Activated CD4-positive, alpha-beta T cell treated with anti-CD3 and anti-CD28 coated beads for 4 hours (primary cell): ENCODE data around the gene SLC12A4.
"Not testable (repeated sequence)": the region's sequence is repeated elsewhere in the genome, so short reads cannot be mapped to it uniquely, and the experiment has no call there.

Experiments used
- DNase-seq, 2 donors: peaks; one replicate each; pipeline ENCODE4 v3.0.0-alpha.2; 2020

SLC12A4 gene

GRCh38 chr16:67987460-67988160 lies 19.2 kb upstream of the SLC12A4 start:
- no peak for DNase-seq

DNA sequence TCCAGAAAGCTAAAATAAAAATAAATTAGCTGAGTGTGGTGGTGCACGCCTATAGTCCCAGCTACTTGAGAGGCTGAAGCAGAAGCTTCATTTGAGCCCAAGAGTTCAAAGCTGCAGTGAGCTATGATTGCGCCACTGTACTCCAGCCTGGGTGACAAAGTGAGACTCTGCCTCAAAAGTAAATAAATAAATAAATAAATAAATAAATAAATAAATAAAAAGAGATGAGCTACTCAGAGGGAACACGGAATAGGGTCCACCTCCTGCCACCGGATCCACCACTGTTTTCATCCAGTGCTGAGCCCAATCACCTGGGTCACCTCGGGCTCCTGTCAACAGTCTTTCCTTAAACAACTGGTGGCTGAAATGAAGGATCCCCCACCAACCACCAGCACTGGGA lies 18.5 kb upstream of the SLC12A4 start:
- no peak for DNase-seq

- DNase-seq: no peak
Observed at GRCh38 chr16:67982011-67982696, 13.7 kb upstream of the SLC12A4 start.

DNA sequence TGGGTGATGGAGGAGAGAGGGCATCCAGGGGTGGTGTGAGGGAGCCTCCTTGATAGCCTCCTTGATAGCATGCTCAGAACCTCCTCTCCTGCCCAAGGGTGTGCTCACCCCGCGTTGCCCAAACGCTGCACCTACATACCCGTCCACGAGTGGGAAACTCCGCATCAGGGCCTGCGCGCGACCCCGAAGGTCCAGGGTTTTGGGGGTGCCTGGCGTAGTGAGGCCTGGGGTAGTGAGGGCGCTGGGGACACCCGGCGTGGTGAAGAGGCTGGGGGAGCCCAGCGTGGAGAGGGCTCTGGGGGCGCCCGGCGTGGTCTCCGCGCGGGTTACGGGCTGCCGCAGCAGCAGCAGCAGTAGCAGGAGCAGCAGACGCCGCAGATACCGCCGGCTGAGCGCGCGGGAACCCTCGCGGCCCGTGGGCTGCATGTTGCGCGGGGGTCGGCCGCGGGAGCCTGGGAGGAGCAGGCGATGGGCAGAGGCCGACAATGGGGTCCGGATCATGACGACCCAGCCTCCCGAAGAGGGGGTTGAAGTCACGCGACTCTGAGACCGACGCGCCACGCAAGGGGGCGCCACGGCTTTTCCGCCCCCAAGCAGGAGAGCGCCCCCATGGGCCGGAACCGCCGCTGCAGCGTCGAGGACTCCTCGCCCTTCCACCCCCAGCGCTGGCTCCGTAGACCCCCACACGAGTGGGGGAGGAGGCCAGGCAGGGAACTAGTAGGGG lies 11.7 kb upstream of the SLC12A4 start, which contains the start of gene DPEP3:
DPEP3 (minus strand) TSS at position 545 of the 724 bp plus-strand sequence; CDS start at position 426, 119 bp downstream.
- no peak for DNase-seq

GRCh38 chr16:67977469-67978227 lies 9.2 kb upstream of the SLC12A4 start:
- DNase-seq: no peak

GRCh38 chr16:67977005-67977404 lies 8.6 kb upstream of the SLC12A4 start:
- DNase-seq: no peak

GRCh38 chr16:67976205-67976604 lies 7.8 kb upstream of the SLC12A4 start:
- no peak for DNase-seq

DNA sequence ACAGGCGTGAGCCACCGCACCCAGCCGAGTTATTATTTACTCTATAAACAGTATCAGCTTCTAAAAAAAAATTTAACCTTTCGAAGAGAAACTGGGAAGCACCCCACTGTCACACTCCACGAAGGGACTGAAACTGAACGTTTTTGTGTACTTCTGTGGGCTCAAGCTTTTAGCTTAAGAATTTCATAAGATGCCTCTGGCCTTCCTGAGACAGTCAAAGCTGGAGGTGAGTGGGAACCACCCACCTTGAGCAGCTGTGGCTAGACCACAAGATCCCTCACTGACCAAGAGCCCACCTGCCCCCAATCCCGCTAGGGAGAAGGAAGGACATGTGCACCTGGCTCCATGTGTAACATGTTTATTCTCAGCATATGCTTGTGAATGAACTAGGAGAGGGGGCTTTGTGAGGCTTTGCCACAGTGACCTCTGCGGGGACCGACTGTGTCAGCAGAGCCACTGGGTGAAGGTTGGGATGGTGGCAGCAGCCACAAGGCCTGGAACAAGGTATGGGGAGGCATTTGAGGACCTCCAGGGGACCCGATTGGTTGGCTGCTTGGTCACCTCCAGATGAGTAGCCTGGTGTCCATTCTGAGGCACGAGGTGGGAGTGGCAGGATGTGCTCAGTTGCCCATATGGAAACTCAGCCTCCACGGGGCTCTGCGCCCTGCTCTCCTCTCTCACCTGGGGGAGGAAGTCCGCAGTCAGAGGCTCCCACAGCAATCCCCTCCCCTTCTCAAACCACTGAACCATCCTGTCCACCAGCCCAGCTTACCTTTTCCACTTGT lies 7.1 kb upstream of the SLC12A4 start:
- DNase-seq: no peak

DNA sequence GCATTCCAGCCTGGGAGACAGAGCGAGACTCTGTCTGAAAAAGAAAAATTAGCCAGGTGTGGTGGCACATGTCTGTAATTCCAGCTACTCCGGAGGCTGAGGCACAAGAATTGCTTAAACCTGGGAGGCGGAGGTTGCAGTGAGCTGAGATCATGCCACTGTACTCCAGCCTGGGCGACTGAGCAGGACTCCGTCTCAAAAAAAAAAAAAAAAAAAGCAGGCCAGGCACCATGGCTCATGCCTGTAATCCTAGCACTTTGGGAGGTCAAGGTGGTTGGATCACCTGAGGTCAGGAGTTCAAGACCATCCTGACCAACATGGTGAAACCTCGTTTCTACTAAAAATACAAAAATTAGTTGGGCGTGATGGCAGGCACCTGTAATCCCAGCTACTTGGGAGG lies 3.8 kb upstream of the SLC12A4 start:
- DNase-seq: not testable (repeated sequence)

DNA sequence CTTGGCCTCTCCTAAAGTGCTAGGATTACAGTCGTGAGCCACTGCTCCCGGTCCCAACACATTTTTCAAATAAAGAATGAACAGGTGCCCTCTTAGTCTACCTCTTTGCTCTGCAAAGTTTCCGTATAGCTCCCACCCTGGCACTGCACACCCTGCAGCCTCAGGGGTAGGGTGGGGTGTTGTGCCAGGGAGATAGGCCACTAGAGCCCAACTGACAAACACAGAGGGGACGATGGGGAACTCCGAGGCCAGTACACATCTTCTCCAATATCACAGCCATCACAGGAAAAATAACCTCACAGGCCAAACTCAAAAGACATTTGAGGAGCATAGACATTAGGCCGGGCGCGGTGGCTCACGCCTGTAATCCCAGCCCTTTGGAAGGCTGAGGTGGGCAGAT lies 2.7 kb upstream of the SLC12A4 start:
- no peak for DNase-seq

GRCh38 chr16:67969254-67970039 lies 1.0 kb upstream of the SLC12A4 start:
- DNase-seq: no peak

GRCh38 chr16:67967958-67968399 lies 458 bp downstream of the SLC12A4 start:
- DNase-seq: peak in 1 of 2 donors; percentile 21

DNA sequence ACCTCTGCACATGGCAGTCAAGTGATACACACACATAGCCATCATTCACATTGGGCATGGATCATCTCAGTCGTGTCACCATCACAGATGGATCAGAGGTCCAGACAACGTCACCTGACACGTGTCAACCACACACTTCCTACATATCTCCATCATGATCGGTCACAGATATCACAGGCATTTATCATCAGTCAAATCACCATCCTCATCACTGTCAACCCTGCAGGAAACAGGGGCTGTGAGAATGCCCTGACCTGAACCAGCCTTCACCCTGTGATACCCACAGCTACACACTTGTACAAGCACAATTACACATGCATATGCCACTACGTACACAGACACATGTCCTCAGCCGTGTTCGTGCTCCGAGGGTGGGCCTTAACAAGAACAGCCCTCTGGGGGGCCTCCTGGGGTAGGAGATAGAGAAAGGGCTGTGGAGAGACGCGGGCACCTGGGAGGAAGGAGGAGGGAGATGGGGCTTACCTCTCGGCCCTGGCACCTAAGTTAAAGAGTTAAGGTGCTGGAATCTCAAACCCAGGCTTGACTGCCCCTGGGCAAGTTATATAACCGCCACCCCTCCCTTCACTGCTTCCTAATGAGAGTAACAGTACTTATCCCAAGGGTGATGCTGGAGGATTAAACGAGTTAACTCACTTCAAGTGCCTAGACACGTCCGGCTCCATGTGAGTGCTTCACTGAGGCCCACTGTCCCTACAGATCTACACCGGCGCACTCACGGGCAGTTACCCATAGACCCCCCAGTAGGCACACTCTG lies 1.1 kb downstream of the SLC12A4 start:
- DNase-seq: no peak

DNA sequence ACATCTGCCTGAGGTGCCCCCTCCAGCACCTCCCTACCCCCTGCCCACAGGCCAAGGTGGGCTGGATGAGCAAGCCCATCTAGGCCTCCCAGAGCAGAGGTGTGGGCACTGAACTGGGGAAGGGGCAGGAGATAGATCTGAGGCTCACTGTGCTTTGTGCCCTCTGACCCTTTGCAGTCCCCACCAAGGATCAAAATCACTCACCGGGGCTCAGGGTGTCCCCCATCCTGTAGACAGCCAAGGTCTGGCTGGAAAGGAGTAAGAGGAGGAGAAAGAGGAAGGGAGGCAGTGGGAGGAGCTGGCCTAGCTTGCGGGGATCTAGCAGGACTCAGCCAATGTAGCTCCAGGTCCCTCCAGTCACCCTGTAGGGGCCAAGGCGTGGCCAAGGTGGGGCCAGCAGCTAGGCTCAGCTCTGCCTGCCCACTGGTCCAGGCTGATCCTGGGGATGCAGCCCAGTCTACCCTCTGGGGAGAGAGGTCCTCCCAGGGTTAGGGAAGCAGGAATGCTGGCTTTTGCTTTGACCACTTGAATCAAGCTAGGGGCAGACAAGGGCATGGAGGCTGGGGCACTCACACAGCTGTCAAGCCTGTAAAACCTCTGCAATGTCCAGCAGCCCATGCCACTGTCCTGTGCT lies 1.8 kb downstream of the SLC12A4 start:
- DNase-seq: no peak

- no peak for DNase-seq
Observed at GRCh38 chr16:67965668-67966548, 2.5 kb downstream of the SLC12A4 start.

DNA sequence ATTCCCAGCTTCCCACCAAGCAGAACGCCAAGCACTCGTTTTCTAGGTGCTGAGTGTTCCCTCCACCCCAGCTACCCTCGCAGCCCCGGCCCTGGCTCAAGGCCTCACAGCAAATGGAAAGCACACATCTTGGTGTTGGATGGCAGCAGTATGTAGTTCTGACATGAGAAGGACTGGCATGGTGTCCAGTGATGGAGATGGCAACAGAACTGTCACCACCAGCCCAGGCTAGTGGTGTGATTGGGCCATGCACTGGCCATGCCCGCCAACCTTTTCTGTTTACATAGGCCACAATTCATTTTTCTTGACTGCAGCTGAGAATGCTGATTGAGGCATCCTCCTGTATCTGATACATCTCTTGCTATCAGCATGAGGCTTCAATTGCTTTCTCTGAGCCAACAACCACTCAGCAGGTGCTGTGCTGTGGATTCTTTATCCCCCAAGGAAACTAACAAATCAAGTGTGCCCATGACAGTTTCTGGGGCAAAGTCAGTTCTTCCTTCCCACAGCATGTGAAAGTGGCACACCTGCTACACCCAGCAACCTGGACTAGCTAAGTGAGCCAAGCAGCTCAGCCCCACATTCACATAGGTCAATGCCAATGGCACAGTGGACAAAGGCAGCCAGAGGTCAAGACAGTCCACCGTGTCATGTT lies 3.8 kb downstream of the SLC12A4 start:
- DNase-seq: no peak

DNA sequence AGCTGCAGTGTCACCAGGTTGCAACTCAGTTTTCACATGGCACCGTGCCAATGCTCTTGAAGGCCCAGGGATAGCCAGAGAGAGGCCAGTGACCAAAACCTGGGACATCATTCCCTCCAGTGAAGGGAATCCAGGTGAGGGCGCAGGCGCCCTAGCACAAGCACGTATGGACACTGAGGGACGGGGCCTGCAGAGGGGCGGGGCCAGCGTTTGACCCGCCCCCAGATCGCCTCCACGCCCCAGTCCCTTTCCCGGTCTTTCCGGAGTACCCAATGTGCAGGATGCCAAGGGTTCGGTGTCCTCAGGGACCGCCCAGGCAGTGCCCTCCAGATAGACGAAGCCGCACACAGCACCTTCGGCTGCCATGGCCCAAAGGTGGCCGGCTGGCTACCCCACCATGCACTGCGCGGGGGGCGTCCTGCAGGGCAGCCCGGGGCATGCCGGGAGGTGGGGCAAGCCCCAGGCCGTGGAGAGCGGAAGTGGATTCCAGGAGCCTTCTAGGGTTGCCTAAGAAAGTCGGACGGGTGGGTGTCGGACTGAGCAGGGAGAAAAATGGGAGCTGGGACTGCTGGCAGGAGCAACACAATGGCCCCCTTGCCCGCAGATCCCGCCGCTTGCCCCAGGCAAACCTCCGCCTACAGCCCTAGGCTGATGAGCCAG lies 4.6 kb downstream of the SLC12A4 start:
- DNase-seq: no peak

DNA sequence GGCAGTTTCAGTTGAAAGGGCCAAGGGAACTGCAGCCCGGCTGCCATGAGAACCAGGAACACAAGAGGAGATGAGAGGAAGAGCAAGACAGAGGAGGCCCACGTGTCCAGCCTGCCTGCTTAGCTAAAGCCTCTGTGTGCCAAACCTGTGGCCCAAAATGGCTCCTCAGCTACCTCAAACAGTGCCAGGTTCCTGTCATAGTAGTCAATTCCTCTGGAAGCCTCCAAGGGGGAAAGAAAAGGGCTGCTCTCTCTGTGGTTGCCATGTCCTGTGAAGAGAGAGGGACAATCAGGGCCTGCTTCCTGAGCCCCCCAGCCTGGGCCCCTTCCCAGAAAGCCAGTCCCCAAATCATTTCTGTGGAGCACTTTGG lies 5.2 kb downstream of the SLC12A4 start:
- no peak for DNase-seq
